NCI-H1436 (cell line): ENCODE results near the gene MFSD11.
"Not testable (repeated sequence)": the region's sequence is repeated elsewhere in the genome, so short reads cannot be mapped to it uniquely, and the experiment has no call there.

Experiments used
- DNase-seq: peaks from one replicate; lab custom pipeline; 2025; lab: John Stamatoyannopoulos, UW

MFSD11 gene

DNA sequence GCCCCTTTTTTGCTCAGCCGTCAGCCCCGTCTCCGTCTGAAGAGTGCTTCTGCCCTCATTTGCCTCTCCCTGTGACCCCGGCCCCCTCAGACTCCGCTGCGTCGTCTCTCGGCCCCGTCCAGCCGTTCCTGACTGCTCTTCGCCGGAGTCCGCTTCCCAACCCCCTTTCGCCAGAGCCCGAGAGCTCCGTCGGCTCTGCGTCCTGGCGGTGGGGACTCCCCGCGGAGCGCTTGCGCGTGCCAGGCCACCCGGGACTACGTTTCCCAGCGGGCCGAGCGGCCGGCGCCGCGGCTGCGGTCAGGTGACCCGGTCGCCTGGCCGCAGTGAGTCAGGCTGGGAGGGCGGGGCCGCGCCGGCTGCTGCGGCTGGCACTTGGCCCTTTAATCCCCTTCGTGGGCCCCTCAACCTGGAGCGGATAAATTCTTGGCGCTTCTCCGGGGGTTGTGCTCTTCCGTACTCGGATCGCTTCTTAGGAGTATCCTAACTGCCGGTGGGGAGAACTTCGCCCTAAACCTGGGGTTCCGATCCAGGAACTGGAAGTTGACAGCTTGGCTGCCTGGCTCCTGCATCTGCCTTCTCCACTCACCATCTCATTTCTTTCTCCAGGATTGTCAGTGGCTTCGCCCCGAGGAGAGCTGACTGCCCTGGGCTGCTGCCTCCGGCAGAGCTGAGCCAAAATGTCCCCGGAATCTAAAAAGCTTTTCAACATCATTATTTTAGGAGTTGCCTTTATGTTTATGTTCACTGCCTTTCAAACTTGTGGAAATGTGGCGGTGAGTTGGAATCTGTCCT lies at the start of gene MFSD11:
TSS of gene MFSD11 (plus strand) at position 444 of the 792 bp plus-strand sequence. CDS start at position 678, 234 bp downstream.
- peak; percentile 97 for DNase-seq

DNA sequence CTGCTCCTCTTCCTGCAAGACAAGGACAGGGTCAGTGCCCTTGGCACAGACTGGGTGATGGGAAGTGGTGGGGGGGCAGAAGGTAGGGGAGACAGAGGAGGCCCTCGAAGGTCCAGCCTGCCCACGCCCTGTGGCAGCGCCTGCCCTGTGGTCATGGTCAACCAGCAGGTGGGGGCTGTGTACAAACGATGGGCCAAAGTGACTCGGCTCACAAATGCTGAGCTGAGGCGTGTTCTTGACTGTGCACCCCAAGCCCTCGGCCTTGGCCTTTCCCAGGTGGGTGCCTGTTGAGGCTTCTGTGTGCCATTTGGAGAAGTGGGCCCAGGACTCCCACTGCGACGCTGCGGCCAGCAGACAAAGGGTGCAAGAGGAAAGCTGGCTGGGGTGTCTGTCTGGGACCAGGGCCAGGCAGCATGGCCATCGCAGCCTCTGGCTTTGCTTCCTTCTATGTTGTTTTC lies 49.7 kb upstream of the MFSD11 start:
- no peak for DNase-seq

DNA sequence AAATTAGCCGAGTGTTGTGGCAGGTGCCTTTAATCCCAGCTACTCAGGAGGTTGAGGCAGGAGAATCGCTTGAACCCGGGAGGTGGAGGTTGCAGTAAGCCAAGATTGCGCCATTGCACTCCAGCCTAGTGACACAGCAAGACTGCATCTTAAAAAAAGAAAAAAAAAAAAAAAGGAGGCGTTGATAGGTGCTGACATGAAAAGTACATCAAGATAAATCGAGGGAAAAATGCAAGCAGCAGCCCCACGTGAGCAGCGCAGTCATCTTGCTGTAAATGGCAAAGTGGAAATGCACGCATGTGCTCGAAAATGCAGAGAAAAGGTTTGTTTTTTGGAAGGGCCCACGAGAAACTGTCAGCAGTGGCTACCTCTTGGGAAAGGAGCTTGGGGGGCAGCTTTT lies 48.1 kb upstream of the MFSD11 start:
- DNase-seq: no peak

DNA sequence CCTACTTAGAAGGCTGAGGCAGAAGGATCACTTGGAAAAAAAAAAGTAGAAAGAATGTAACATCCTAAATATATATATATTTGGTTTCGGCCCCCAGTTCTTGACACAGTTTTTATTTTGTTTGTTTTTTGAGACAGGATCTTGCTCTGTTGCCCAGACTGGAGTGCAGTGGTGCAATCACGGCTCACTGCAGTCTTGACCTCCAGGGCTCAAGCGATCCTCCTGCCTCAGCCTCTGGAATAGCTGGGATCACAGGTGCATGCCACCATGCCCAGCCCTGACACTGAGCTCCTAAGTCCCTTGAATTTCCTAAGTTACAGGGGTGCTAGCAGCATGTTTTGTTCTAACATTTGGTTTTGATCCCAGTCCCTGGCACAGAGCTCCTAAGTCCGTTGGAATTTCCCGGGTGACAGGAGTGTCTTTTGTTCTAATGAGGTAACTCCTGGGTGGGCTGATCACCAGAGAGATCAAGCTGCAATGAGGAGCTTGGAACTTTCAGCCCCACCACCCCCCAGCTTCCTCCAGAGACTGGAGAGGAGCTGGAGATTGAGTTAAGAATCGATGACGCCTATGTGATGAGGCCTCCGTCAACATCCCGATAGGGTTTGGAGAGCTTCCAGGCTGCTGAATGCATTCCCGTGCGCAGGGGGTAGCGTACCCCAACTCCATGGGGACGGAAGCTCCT lies 47.2 kb upstream of the MFSD11 start:
- DNase-seq: no peak

DNA sequence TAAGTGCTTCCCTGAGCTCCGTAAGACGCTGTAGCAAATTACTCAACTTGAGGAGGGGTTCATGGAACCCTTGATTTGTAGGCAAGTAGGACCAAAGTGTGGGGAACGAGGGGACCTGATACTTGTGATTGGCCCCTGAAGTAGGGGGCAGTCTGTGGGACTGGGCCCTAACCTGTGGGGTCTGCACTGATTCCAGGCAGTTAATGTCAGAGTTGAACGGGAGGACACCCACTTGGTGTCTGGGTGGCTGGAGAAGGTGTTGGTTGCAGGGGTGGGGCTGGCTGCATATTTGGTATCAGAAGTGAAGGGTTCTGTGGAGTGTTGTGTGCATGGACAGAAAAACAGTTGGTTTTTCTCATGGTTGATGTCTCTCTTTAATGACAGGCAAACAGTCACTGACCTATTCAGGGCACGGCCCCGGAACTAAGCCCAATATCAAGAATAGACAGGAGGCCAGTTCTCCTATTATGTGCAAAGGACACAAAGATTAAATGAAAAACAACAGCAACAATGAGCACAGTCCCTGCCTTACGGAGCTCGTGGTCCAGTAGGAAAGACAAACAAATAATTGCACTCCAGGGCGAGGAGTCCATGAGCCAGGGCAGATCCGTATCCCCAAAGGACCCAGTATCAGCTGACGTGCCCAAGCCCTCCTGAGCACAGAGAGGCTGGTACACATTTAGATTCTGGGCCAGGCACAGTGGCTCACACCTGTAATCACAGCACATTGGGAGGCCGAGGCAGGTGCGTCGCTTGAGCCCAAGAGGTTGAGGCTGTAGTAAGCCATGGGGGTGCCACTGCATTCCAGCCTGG lies 46.3 kb upstream of the MFSD11 start:
- DNase-seq: no peak

DNA sequence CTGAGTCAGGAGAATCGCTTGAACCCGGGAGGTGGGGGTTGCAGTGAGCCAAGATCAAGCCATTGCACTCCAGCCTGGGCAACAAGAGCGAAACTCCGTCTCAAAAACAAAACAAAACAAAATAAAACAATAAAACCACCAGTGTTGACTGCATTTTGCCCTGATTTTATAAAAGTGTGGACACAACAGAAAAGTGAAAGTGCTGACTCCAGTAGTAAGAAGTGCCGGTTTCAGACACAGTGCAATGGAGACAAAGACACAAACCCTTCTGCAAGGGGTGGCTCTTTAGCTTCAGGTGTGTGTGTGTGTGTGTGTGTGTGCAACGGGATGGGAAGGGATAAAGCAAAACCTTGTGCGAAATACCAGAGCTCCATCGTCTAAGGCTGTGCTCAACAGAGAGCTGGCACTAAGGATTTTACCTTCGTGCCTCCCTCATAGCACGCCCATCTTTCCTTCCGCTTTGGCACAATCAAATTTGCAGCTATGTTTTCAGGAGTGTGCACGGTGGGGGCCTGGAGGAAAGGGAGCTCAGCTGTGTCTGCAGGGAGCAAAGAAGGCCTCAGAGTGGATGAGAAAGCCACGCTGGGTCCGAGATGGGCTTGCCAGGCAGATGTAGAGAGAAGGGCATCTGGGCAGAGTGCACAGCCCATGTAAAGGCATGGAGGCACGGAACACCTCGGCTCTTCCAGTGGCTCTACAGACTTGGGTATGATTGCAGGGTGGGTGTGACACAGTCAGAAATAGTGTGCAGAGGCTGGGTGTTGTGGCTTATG lies 42.7 kb upstream of the MFSD11 start:
- no peak for DNase-seq

DNA sequence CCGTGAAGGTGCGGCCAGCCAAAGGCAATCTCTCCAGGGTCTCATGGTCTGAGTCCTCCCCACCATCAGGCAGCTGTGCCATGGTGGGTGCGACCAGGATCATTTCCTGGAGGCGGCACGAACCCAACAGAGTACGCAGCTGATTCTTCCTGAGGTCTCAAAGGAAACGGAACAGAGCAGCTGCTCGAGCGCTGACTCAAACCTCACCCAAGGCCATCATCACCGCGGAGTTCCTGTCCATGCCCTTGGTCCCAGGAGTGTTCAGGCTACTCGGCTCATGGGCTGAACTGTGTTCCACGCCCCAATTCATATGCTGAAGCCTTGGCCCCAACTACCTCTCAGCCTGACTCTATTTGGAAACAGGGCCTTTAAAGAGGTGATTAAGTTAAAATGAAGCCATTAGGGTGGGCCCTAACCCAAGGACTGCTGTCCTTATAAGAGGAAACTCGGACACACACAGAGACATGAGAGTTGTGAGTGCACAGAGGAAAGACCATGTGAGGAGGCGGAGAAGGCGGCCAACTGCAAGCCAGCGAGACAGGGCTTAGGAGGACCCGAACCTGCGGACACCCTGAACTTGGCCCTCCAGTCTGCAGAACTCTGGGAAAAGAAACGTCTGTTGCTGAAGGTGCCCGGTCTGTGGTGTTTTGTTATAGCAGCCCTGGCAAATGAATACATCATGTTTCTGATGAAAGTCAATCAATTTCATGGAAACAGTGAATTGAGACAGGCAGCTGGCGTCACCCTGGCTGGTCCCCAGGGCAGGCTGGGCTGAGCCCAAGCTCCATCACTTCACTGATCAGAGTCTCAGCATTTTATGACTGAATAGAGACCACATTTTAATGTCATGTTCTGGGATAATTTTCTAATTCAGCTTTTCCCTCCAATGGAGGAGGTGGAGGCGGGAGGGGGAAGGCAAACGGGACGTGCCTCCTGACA lies 40.9 kb upstream of the MFSD11 start:
- DNase-seq: no peak

DNA sequence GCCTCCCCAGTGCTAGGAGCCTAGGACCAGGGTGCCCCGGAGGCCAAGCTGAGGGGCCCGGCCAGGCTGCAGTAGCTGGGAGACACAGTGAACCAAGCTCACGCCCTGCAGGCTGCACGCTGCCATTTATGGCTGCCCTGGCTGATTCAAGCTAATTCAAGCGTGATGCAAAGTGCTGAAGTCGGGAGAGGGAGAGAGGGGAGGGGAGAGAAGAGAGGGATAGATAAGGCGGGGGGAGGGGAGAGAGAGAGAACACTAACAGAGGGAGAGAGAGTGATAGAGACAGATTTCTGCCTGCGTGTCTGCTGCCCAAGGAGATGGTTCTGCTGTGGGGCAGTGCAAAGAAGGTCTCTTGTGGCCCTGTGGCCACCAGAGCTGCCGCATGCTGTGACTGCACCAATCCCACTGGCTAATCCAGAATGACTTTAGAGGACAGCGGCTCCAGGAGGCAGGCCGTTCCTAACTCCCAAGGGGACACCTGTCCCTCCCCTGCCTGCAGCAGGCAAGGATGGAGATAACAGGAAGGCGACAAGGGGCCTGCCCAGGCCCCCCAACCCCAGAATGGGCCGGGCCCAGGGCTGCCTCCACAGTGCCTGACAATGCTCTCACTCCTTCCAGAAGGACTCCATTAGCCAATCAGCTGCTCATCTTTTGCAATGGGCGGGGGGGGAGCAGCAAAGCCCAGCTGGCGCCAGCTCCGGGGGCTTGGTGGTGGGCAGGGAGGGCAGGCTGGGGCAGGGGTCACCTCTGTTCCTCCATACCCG lies 40.0 kb upstream of the MFSD11 start:
- peak; percentile 45 for DNase-seq

DNA sequence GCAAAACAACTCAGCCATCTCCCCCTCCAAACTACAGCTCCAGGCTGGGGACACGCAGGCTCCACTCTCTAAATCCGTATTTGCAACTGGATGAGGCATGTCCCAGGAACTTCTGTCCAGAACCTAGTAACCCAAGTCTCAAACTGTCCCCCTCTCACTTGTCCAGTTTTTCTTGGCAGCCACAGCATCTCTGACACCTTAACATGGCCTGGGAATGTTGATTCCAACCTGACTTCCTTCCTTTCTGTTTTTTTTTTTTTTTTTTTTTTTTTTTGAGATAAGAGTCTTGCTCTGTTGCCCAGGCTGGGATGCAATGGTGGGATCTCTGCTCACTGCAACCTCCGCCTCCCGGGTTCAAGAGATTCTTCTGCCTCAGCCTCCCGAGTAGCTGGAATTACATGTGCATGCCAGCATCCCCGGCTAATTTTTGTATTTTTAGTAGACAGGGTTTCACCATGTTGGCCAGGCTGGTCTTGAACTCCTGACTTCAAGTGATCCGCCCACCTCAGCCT lies 39.4 kb upstream of the MFSD11 start:
- not testable (repeated sequence) for DNase-seq

DNA sequence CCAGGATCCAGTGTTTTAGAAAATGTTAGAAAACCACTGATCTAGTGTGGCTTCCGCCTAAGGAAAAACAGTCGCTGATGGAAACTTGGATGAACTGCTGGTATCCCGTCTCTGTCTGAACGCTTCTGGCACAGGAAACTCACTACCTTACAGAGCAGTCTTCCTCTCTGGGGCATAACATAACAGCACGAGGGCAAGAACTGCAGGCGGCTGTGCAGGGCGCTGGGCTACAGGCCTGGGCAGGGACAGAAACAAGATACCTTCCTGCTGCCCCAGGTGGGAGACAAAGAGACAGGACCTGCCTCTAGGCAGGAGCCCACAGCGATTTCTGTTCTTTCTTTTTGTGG lies 37.7 kb upstream of the MFSD11 start:
- DNase-seq: peak; percentile 71

DNA sequence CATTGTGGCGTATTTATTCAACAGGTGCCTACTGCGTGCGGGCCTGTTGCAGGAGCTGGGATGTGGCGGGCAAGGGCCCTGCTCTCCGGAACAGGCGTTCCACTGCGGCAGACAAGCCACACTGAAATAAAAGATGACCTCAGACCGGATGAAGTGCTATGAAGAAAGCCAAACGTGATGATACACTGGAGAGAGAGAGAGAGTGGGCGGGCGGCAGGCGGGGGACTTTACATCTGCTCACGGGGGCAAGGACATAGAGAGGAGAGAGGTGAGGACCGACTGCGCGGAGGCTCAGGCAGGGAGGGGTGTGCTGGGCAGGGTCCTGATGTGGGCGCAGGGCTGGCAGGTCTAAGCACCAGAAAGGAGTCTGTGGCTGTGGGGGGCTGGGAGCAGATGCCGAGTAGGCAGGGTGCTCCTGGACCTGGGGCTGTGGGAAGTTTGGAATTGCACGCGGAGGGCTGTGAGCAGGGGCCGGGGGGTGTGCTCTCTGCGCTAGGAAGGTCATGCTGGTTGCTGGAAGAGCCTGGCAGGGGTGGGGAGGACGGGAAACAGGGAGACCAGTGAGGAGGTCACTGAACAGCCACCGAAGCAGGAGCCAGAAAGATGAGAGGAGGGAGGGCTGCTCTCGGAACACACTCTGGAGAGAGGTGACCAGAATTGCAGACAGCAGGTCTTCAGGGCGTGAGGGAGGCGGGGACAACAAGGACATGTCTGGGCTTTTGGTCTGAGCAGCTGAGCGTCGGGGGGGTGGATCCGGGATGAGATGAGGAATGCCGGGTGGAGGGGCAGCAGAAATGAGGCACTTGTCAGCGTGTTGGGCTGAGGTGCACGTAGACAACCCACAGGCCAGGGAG lies 37.1 kb upstream of the MFSD11 start:
- peak; percentile 71 for DNase-seq

DNA sequence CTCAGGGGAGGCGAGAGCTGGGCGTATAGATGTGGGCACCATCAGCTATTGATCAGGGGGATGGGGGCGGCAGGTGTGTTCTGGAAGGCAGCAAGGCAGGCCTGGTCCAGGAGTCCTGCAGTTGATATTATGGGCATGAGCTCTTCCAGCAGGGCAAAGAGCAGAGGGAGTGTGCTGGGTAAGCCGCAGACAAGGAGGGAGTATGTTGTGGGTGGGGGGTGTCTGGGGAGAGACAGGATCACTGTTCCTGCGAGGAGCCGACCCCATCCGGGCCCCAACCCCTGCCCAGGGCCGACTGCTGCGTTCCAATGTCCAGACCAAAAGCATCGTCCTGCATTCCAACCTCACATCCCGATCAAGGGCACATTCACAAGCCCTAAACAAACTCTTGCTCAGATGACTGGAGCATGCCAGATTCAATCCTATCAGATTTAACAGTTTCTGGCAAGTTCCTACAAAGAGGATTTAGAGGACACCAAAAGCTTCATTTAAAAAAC lies 36.4 kb upstream of the MFSD11 start:
- no peak for DNase-seq

DNA sequence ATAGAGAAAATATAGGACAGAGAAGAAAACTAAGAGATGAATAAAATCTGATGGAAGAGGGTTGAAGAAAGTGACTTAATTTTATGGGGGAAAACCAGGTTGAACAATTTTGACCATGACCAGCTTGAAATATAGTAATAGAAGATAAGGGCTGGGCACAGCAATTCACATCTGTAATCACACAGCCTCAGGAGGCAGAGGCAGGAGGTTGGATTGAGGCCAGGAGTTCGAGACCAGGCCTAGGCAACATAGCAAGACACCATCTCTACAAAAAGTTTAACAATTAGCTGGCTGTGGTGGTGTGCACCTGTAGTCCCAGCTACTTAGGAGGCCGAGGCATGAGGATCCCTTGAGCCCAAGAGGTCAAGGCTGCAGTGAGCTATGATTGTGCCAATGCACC lies 35.8 kb upstream of the MFSD11 start:
- no peak for DNase-seq

DNA sequence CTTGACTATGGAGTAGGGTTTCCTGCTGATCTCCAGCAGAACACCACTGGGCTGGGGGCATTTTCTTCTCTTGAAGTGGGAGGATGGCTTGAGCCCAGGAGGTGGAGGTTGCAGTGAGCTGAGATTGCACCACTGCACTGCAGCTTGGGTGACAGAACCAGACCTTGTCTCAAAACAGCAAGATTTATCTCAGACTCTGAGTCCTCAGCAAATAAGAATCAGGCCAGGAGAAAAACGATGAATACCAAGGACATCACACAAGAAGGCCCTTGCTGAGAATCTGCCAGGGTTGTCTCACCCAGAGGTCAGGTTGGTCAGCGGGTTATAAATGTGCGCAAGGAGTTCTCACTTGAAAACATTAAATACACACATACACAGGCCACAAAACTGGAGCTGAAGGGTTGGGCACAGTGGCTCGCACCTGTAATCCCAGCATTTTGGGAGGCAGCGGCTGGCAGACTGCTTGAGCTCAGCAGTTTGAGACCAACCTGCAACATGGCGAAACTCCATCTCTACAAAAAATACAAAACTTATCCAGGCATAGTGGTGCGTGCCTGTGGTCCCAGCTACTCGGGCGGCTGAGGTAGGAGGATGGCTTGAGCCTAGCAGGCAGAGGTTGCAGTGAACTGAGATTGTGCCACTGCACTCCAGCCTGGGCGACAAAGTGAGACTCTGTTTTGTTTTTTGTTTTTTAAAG lies 34.8 kb upstream of the MFSD11 start:
- no peak for DNase-seq

DNA sequence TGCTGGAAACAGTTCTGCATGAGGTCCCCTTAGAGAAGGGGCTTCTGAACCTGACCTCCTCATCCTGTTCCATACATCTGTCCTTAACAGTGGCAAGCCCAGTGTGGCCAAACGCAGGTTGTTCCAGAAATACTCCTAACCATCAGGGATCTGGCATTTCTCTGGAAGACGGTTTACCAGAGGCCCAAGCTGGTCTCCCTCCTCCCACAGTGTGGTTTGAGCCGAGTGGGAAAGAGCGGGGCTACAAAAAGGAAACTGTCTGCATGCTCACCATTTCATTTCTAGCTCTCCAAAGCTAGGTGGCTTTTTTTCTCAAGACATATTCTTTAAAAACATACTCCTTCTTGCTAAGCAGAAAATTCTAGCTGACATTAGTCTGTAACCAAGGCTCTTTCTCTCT lies 33.1 kb upstream of the MFSD11 start:
- DNase-seq: no peak

DNA sequence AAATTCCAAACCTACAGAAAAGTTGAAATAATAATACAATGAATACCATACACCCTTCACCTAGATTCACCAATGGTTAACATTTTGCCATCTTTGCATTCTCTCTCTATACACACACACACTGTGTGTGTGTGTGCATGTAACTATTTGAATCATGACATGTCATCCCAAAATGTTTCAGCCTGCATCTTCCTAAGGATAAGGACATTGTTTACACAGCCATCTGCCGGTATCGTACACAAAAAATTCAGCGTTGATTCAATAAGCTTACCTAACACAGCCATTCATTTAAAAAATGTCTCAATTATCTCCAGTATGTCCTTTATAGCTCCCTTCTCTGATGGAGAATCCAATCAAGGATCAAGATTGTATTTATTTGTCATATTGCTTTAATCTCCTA lies 31.1 kb upstream of the MFSD11 start:
- DNase-seq: no peak

DNA sequence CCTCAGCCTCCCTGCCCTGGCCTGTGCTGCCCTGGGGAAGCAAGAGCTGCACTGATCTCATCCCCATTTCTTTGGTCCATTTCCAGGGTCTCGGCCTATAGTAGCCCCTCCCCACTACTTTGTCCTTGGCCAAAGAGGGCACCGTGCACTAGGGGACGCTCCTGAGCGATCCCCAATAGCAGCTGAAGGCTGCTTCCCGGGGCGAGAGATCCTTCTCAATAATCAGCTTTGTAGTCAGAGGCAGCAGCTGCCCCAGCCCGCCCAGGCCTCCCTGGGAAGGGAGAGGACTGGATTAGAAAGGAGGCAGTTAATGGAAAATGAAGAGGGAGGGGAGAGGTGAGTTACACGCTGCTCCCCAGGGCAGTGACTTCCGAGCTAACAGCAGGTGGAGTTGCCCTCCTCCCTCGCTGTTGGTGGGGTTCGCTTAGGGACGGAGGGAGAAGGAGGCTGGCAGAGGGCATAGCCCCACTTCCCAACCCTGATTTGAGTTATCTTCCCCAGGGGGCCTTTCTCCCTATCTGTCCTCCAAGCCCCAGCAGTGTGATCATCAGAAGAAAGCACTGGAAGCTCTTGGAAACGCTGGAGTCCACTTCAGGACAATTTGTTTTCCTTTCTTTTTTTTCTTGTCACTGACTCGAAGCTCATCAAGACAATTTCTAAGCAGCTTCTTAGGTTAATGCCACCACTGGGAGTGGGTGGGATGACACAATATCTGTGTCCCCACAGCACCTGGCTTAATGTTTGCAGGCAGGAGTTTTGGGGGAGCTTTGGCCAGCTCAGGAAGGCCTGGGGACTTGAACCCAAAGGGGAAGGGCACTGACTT lies 29.7 kb upstream of the MFSD11 start:
- peak; percentile 51 for DNase-seq
